Lower leg skin (tissue), 3 donors: ENCODE results near the gene TEX51.

Experiments
- CTCF ChIP-seq, 3 donors: fragments of 450-650 bp; IDR thresholded peaks; one replicate each; pipeline ENCODE4 v1.5.1; 2016; ENCODE audit warnings: antibody characterized with exemption in 3 of 3, mild to moderate bottlenecking in 3 of 3, moderate library complexity in 2 of 3
- POLR2A ChIP-seq, 2 donors: fragments of 450-650 bp; IDR thresholded peaks; one replicate each; pipeline ENCODE4 v1.6.1; 2016 to 2017; ENCODE audit warnings: antibody characterized with exemption in 2 of 2, mild to moderate bottlenecking in 1 of 2, moderate library complexity in 1 of 2

GRCh38 chr2:126907671-126908070, 9.0 kb downstream of the TEX51 start:
- TF ChIP-seq CTCF (IDR thresholded peaks at IDR 0.05) (no peak), POLR2A (IDR thresholded peaks at IDR 0.05) (no peak)
